HUES64 (cell line): Measurements from ENCODE around the gene TMEM108.

Experiments used
- H3K27ac ChIP-seq: 2 replicates; pipeline ENCODE4 v1.7.0; 2013; ENCODE audit warnings: low read depth, low read length, inconsistent platforms
- H3K27me3 ChIP-seq: 2 replicates; pipeline ENCODE4 v1.6.1; 2013; ENCODE audit warnings: mild to moderate bottlenecking, low read length; ENCODE audit not compliant: insufficient read depth
- H3K36me3 ChIP-seq: 2 replicates; pipeline ENCODE4 v1.6.1; 2013; ENCODE audit warnings: mild to moderate bottlenecking, low read length; ENCODE audit not compliant: insufficient read depth
- H3K4me1 ChIP-seq: 2 replicates; pipeline ENCODE4 v1.6.1; 2013; ENCODE audit warnings: mild to moderate bottlenecking, low read length, moderate library complexity; ENCODE audit not compliant: insufficient read depth
- H3K4me3 ChIP-seq: 2 replicates; pipeline ENCODE4 v1.5.1; 2013; ENCODE audit warnings: mild to moderate bottlenecking, low read length, moderate library complexity
- H3K9ac ChIP-seq: 2 replicates; pipeline ENCODE4 v1.6.1; 2013; ENCODE audit warnings: mild to moderate bottlenecking, low read depth, low read length
- H3K9me3 ChIP-seq: 2 replicates; pipeline ENCODE4 v1.6.1; 2013; ENCODE audit warnings: low read depth, low read length; ENCODE audit not compliant: insufficient read depth
- WGBS: fragments of 150-250, 120-280 bp; methylation state at CpG from one replicate; pipeline ENCODE4 v1.1.7; 2013; ENCODE audit warnings: missing lambda C conversion rate; 5-methylcytosine and 5-hydroxymethylcytosine counted together

Gene TMEM108

GRCh38 chr3:133258358-133258757 lies 220.2 kb downstream of the TMEM108 start:
- 88% methylated on average over 1 of the region's 1 CpG for WGBS

DNA sequence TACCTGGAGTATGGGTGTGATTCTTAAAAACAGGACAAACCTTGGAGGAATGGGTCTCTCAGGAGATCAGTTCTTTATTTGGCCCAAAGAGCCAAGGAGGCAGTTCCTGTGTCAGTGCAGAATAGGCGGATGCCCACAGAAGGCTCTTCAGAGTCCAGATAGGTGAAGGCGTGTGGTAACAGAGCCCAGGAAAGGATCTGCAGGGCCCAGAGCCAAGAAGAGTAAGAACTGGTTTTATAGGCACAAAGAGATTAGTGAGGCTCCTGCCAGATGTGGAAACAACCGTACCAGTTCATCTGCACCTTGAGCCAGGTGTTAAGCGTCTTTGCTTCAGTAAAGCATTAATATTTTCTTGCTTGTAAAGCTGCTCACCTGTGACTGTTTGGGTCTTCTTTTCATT lies 221.6 kb downstream of the TMEM108 start:
- WGBS = 96% methylated on average over 4 of the region's 4 CpGs
- Histone ChIP-seq H3K4me1 (no peaks in the 10 kb centered on the region), H3K27ac (no peak overlapping the region), H3K27me3 (no peaks in the 10 kb centered on the region), H3K9ac (no peak overlapping the region), H3K36me3 (no peaks in the 10 kb centered on the region), H3K9me3 (peaks cover 7% of the 10 kb centered on the region; the same call in 1 of the 2 replicates), H3K4me3 (no peak overlapping the region)

More at GRCh38 chr3:133258358-133258757, 220.2 kb downstream of the TMEM108 start:
- Histone ChIP-seq H3K4me1 (no peaks in the 10 kb centered on the region), H3K27ac (no peak overlapping the region), H3K27me3 (no peaks in the 10 kb centered on the region), H3K9ac (no peak overlapping the region), H3K9me3 (peaks cover 7% of the 10 kb centered on the region; the same call in 1 of the 2 replicates), H3K36me3 (no peaks in the 10 kb centered on the region), H3K4me3 (no peak overlapping the region)

- no peaks in the 10 kb centered on the region for H3K27me3 ChIP-seq
- 94% methylated on average over 2 of the region's 2 CpGs for WGBS
- H3K4me1 ChIP-seq = no peaks in the 10 kb centered on the region
- H3K9ac ChIP-seq = no peak overlapping the region
- H3K9me3 ChIP-seq = no peaks in the 10 kb centered on the region
- H3K27ac ChIP-seq = no peak overlapping the region
- H3K4me3 ChIP-seq = no peak overlapping the region
- no peaks in the 10 kb centered on the region for H3K36me3 ChIP-seq
These were observed 224.1 kb downstream of the TMEM108 start for GRCh38 chr3:133262333-133262732.

- H3K27ac ChIP-seq = no peak overlapping the region
- H3K27me3 ChIP-seq = no peaks in the 10 kb centered on the region
- H3K4me1 ChIP-seq = no peaks in the 10 kb centered on the region
- H3K9me3 ChIP-seq = no peaks in the 10 kb centered on the region
- WGBS = 94% methylated on average over 3 of the region's 3 CpGs
- no peaks in the 10 kb centered on the region for H3K36me3 ChIP-seq
- H3K4me3 ChIP-seq = no peak overlapping the region
- H3K9ac ChIP-seq = no peak overlapping the region
These were observed 226.7 kb downstream of the TMEM108 start for GRCh38 chr3:133264920-133265319.

GRCh38 chr3:133268726-133269134 lies 230.5 kb downstream of the TMEM108 start:
- H3K9me3 ChIP-seq = no peaks in the 10 kb centered on the region
- H3K4me1 ChIP-seq = peaks cover 8% of the 10 kb centered on the region; the same call in 1 of the 2 replicates
- no peak overlapping the region for H3K27ac ChIP-seq
- H3K9ac ChIP-seq = no peak overlapping the region
- no peaks in the 10 kb centered on the region for H3K27me3 ChIP-seq
- WGBS = 93% methylated on average over 1 of the region's 1 CpG
- no peaks in the 10 kb centered on the region for H3K36me3 ChIP-seq
- no peak overlapping the region for H3K4me3 ChIP-seq

- Histone ChIP-seq H3K4me3 (no peak overlapping the region), H3K27me3 (no peaks in the 10 kb centered on the region), H3K9me3 (no peaks in the 10 kb centered on the region), H3K27ac (no peak overlapping the region), H3K9ac (no peak overlapping the region), H3K4me1 (peaks cover 8% of the 10 kb centered on the region; the same call in 1 of the 2 replicates), H3K36me3 (no peaks in the 10 kb centered on the region)
- WGBS = 81% methylated on average over 1 of the region's 1 CpG
These were observed 231.2 kb downstream of the TMEM108 start for GRCh38 chr3:133269393-133269792.

GRCh38 chr3:133270631-133271030 lies 232.4 kb downstream of the TMEM108 start:
- Histone ChIP-seq H3K4me3 (no peak overlapping the region), H3K9ac (no peak overlapping the region), H3K4me1 (peaks cover 8% of the 10 kb centered on the region; the same call in 1 of the 2 replicates), H3K27ac (no peak overlapping the region), H3K36me3 (no peaks in the 10 kb centered on the region), H3K27me3 (no peaks in the 10 kb centered on the region), H3K9me3 (no peaks in the 10 kb centered on the region)
- WGBS = 84% methylated on average over 1 of the region's 1 CpG

- H3K36me3 ChIP-seq = no peaks in the 10 kb centered on the region
- no peak overlapping the region for H3K4me3 ChIP-seq
- H3K27me3 ChIP-seq = no peaks in the 10 kb centered on the region
- no peak overlapping the region for H3K27ac ChIP-seq
- peaks cover 8% of the 10 kb centered on the region; the same call in 1 of the 2 replicates for H3K4me1 ChIP-seq
- no peaks in the 10 kb centered on the region for H3K9me3 ChIP-seq
- 85% methylated on average over 3 of the region's 3 CpGs for WGBS
- no peak overlapping the region for H3K9ac ChIP-seq
These were observed 232.9 kb downstream of the TMEM108 start for GRCh38 chr3:133271042-133271441.

GRCh38 chr3:133271539-133271938 lies 233.3 kb downstream of the TMEM108 start:
- Histone ChIP-seq H3K9ac (no peak overlapping the region), H3K4me1 (peaks cover 11% of the 10 kb centered on the region), H3K27me3 (no peaks in the 10 kb centered on the region), H3K36me3 (no peaks in the 10 kb centered on the region), H3K27ac (no peak overlapping the region), H3K9me3 (no peaks in the 10 kb centered on the region), H3K4me3 (no peak overlapping the region)
- 51% methylated on average over 4 of the region's 4 CpGs for WGBS

GRCh38 chr3:133273346-133273745 lies 235.2 kb downstream of the TMEM108 start:
- H3K27ac ChIP-seq = no peak overlapping the region
- 77% methylated on average over 2 of the region's 2 CpGs for WGBS
- H3K4me1 ChIP-seq = peaks cover 11% of the 10 kb centered on the region
- H3K9ac ChIP-seq = no peak overlapping the region
- no peaks in the 10 kb centered on the region for H3K9me3 ChIP-seq
- H3K36me3 ChIP-seq = no peaks in the 10 kb centered on the region
- H3K4me3 ChIP-seq = no peak overlapping the region
- H3K27me3 ChIP-seq = no peaks in the 10 kb centered on the region

DNA sequence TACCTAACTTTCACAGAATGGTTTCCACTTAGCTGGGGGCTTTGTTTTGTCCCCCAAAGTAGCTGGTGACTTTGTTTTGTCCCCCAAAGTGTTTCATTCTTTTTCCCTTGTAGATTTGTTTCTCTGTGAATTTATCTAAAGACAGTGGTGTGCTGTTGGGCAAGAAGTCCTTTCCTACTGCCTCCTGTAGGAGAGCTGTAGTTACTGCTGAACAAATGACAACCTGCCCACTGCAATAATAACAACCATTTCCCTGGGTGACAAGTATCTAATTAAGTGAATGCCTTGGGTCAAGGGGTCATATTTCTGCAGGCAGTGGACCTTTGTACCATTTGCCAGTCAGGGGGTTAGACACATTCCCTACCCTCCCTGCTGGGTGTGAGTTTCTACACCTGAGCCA lies 236.3 kb downstream of the TMEM108 start:
- Histone ChIP-seq H3K9me3 (no peaks in the 10 kb centered on the region), H3K27ac (no peak overlapping the region), H3K4me3 (no peak overlapping the region), H3K27me3 (no peaks in the 10 kb centered on the region), H3K9ac (no peak overlapping the region), H3K36me3 (no peaks in the 10 kb centered on the region), H3K4me1 (peaks cover 11% of the 10 kb centered on the region)

GRCh38 chr3:133276594-133276993 lies 238.4 kb downstream of the TMEM108 start:
- 92% methylated on average over 4 of the region's 4 CpGs for WGBS
- Histone ChIP-seq H3K36me3 (no peaks in the 10 kb centered on the region), H3K27me3 (no peaks in the 10 kb centered on the region), H3K4me3 (no peak overlapping the region), H3K9ac (no peak overlapping the region), H3K27ac (no peak overlapping the region), H3K4me1 (peaks cover 7% of the 10 kb centered on the region), H3K9me3 (no peaks in the 10 kb centered on the region)
